Natural killer cell treated with Interleukin-12 subunit alpha and Interleukin-12 subunit beta and Interleukin-15 and Interleukin-18, amount 100 ng/mL, for 72 hours (primary cell): Measurements from ENCODE around the gene SYT3. TPM values are rescaled to one million over a fixed set of nuclear protein-coding genes. Genes with fewer than 3 reads are reported as not detected.
"Not testable (repeated sequence)": the region's sequence is repeated elsewhere in the genome, so short reads cannot be mapped to it uniquely, and the experiment has no call there.

ENCODE experiments used
- ATAC-seq, 2 donors: fragments of 150-1000 bp; cut with Tn5 transposase in 1 of 2; sonication (Bioruptor Pico), chemical (Tn5 transposase) in 1 of 2; 2 replicates each; pipeline ENCODE4 v1.10.0; 2021
- DNase-seq: peaks from one replicate; pipeline ENCODE4 v3.0.0; 2022; ENCODE audit warnings: low spot score
- H3K27ac Mint-ChIP-seq, 2 donors: 1 replicate in 1 of 2; 2 replicates in 1 of 2; pipeline ENCODE4 v1.8.0; 2022; ENCODE audit warnings: mixed read lengths in 2 of 2, mild to moderate bottlenecking in 1 of 2, moderate library complexity in 1 of 2
- H3K27me3 Mint-ChIP-seq, 2 donors: 1 replicate in 1 of 2; 2 replicates in 1 of 2; pipeline ENCODE4 v1.8.0; 2022; ENCODE audit warnings: mixed read lengths in 2 of 2
- H3K36me3 Mint-ChIP-seq: one replicate; pipeline ENCODE4 v1.8.0; 2022; ENCODE audit warnings: mixed read lengths
- H3K4me1 Mint-ChIP-seq, 2 donors: 1 replicate in 1 of 2; 2 replicates in 1 of 2; pipeline ENCODE4 v1.8.0; 2022; ENCODE audit warnings: low read depth in 2 of 2, mixed read lengths in 2 of 2, mild to moderate bottlenecking in 1 of 2
- H3K4me3 Mint-ChIP-seq: one replicate; pipeline ENCODE4 v1.8.0; 2022; ENCODE audit warnings: mixed read lengths
- H3K9me3 Mint-ChIP-seq: 2 replicates; pipeline ENCODE4 v1.8.0; 2022; ENCODE audit warnings: mixed read lengths
- total RNA-seq, 2 donors: library from RNA; stranded (reverse); gene quantifications; one replicate each; pipeline ENCODE4 v1.2.3, GENCODE V29; 2022

Gene SYT3
- total RNA-seq, 2 donors from 2014 or later = not detected

GRCh38 chr19:50618379-50618778 is 21.3 kb downstream of the SYT3 start:
- not testable (repeated sequence) for H3K36me3 Mint-ChIP-seq, H3K9me3 Mint-ChIP-seq, H3K4me1 Mint-ChIP-seq, DNase-seq, H3K27ac Mint-ChIP-seq, ATAC-seq, H3K4me3 Mint-ChIP-seq, H3K27me3 Mint-ChIP-seq

- not testable (repeated sequence) for DNase-seq, H3K27ac Mint-ChIP-seq, H3K9me3 Mint-ChIP-seq, H3K4me1 Mint-ChIP-seq, ATAC-seq, H3K36me3 Mint-ChIP-seq, H3K4me3 Mint-ChIP-seq, H3K27me3 Mint-ChIP-seq
Observed at GRCh38 chr19:50612504-50613404, 26.9 kb downstream of the SYT3 start.

GRCh38 chr19:50607874-50608785 is 31.6 kb downstream of the SYT3 start:
- no peak overlapping the region for H3K27ac Mint-ChIP-seq
- peaks cover 7% of the 10 kb centered on the region for H3K36me3 Mint-ChIP-seq
- peak; percentile 88 to 90 for ATAC-seq
- H3K9me3 Mint-ChIP-seq = peaks cover 3% of the 10 kb centered on the region
- H3K4me1 Mint-ChIP-seq = peaks cover 5 to 13% of the 10 kb centered on the region in 2 donors
- H3K4me3 Mint-ChIP-seq = peak overlapping the region; percentile 41
- H3K27me3 Mint-ChIP-seq = peaks cover 17 to 24% of the 10 kb centered on the region in 2 donors
- peak; percentile 80 for DNase-seq

GRCh38 chr19:50607388-50607787 is 32.3 kb downstream of the SYT3 start:
- ATAC-seq (no peak), DNase-seq (no peak)
- Mint-ChIP-seq H3K27me3 (peaks cover 24 to 29% of the 10 kb centered on the region in 2 donors), H3K27ac (no peak overlapping the region), H3K9me3 (peaks cover 3% of the 10 kb centered on the region), H3K4me1 (peaks cover 5 to 13% of the 10 kb centered on the region in 2 donors), H3K36me3 (peaks cover 7% of the 10 kb centered on the region), H3K4me3 (peak overlapping the region; percentile 41)

- H3K27me3 Mint-ChIP-seq = peaks cover 34 to 36% of the 10 kb centered on the region in 2 donors
- H3K4me1 Mint-ChIP-seq = peaks cover 5 to 13% of the 10 kb centered on the region in 2 donors
- H3K9me3 Mint-ChIP-seq, H3K27ac Mint-ChIP-seq, ATAC-seq, DNase-seq, H3K4me3 Mint-ChIP-seq, H3K36me3 Mint-ChIP-seq: not testable (repeated sequence)
Observed at GRCh38 chr19:50606059-50606836, 33.4 kb downstream of the SYT3 start.

- peaks cover 38 to 50% of the 10 kb centered on the region in 2 donors for H3K27me3 Mint-ChIP-seq
- H3K27ac Mint-ChIP-seq, DNase-seq, H3K4me3 Mint-ChIP-seq, H3K9me3 Mint-ChIP-seq, H3K36me3 Mint-ChIP-seq, ATAC-seq: not testable (repeated sequence)
- H3K4me1 Mint-ChIP-seq = peaks cover 5 to 13% of the 10 kb centered on the region in 2 donors
Observed at GRCh38 chr19:50604264-50605073, 35.2 kb downstream of the SYT3 start.

- ATAC-seq (no peak), DNase-seq (no peak)
- peaks cover 36 to 52% of the 10 kb centered on the region in 2 donors for H3K27me3 Mint-ChIP-seq
- peaks cover 0 to 7% of the 10 kb centered on the region in 2 donors for H3K4me1 Mint-ChIP-seq
- peaks cover 3% of the 10 kb centered on the region for H3K9me3 Mint-ChIP-seq
- H3K4me3 Mint-ChIP-seq = no peak overlapping the region
- no peak overlapping the region for H3K27ac Mint-ChIP-seq
- peaks cover 7% of the 10 kb centered on the region for H3K36me3 Mint-ChIP-seq
Observed at GRCh38 chr19:50602935-50603334, 36.7 kb downstream of the SYT3 start.

- peaks cover 3% of the 10 kb centered on the region for H3K9me3 Mint-ChIP-seq
- peaks cover 33 to 48% of the 10 kb centered on the region in 2 donors for H3K27me3 Mint-ChIP-seq
Observed at GRCh38 chr19:50602496-50602895, 37.2 kb downstream of the SYT3 start.

GRCh38 chr19:50602089-50602422 is 37.6 kb downstream of the SYT3 start:
- H3K36me3 Mint-ChIP-seq = peaks cover 1% of the 10 kb centered on the region
- H3K27ac Mint-ChIP-seq = no peak overlapping the region
- no peak for DNase-seq

More at GRCh38 chr19:50602496-50602895, 37.2 kb downstream of the SYT3 start:
- Mint-ChIP-seq H3K36me3 (peaks cover 5% of the 10 kb centered on the region), H3K27ac (no peak overlapping the region), H3K4me1 (peaks cover 0 to 5% of the 10 kb centered on the region in 2 donors), H3K4me3 (no peak overlapping the region)
- ATAC-seq (no peak), DNase-seq (no peak)

GRCh38 chr19:50601407-50602088 is 38.1 kb downstream of the SYT3 start:
- H3K27me3 Mint-ChIP-seq = peaks cover 28 to 41% of the 10 kb centered on the region in 2 donors
- H3K9me3 Mint-ChIP-seq = no peaks in the 10 kb centered on the region
- H3K4me3 Mint-ChIP-seq = no peak overlapping the region
- H3K27ac Mint-ChIP-seq = no peak overlapping the region
- ATAC-seq (no peak), DNase-seq (no peak)
- no peaks in the 10 kb centered on the region for H3K36me3 Mint-ChIP-seq
- H3K4me1 Mint-ChIP-seq = no peaks in the 10 kb centered on the region

More at GRCh38 chr19:50602089-50602422, 37.6 kb downstream of the SYT3 start:
- no peak for ATAC-seq
- no peak overlapping the region for H3K4me3 Mint-ChIP-seq
- peaks cover 29 to 44% of the 10 kb centered on the region in 2 donors for H3K27me3 Mint-ChIP-seq
- H3K9me3 Mint-ChIP-seq = no peaks in the 10 kb centered on the region
- H3K4me1 Mint-ChIP-seq = peaks cover 0 to under 1% of the 10 kb centered on the region in 2 donors

- Mint-ChIP-seq H3K4me1 (no peaks in the 10 kb centered on the region), H3K9me3 (no peaks in the 10 kb centered on the region), H3K27ac (no peak overlapping the region), H3K36me3 (no peaks in the 10 kb centered on the region), H3K27me3 (peaks cover 24 to 48% of the 10 kb centered on the region in 2 donors), H3K4me3 (no peak overlapping the region)
- ATAC-seq (no peak), DNase-seq (no peak)
Observed at GRCh38 chr19:50599427-50599826, 40.3 kb downstream of the SYT3 start.

GRCh38 chr19:50590191-50590590 is 49.5 kb downstream of the SYT3 start:
- Mint-ChIP-seq H3K36me3 (no peaks in the 10 kb centered on the region), H3K27me3 (peaks cover 14 to 16% of the 10 kb centered on the region in 2 donors), H3K9me3 (no peaks in the 10 kb centered on the region), H3K4me3 (no peak overlapping the region), H3K27ac (no peak overlapping the region), H3K4me1 (no peaks in the 10 kb centered on the region)
- DNase-seq (no peak), ATAC-seq (no peak)
